ENCODE results near the gene SLC27A4.
A peak's percentile ranks its signal among the peaks of the same experiment; 100 is the strongest.

Gene SLC27A4

DNA sequence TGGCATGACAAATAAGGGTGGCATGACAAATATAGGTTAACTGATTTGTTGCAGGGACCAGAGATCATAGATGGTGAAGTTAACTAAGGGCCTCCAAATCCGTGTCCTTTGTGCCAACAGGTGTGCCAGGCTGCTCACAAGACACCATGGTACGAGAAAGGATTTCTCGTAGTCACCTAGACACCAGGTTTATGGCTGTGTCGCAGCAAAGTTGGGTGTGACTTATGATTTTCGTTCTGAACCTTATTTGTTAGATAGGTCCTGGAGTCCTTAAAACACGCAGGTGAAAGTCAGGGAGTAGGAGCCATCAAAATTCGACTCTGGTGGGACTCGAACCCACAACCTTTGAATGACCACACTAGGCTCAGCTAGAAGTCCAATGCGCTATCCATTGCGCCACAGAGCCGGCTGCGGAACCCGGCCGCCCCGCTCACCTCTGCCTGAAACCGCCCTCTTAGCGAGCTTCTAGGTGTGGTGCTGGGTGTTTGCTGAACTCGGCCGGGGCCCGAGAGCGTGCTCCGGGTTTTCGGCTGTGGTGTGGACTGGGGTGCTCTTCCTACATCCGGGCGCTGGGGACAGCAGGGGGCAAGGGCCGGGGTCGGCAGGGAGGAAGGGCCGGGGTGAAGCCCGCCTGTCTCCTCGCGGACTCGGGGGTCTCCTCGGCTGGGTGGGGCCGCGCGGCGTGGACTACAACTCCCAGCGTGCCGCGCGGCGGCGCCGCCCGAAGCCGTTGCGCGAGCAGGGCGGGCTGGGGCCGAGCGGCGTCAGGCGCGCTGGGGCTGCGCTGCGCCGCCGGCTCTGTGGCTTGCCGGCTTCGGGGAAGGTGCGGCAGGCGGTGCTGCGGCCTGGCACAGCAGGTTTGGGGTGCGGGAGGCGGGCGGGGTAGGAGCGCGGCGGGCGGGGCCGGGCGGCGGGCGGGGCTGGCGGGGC, at the start of gene SLC27A4:
Gene SLC27A4 (plus strand): TSS at position 767 of the 930 bp plus-strand sequence. CDS start 2,606 bp downstream, outside the sequence.
- DNase-seq, result peak; percentile 88

DNA sequence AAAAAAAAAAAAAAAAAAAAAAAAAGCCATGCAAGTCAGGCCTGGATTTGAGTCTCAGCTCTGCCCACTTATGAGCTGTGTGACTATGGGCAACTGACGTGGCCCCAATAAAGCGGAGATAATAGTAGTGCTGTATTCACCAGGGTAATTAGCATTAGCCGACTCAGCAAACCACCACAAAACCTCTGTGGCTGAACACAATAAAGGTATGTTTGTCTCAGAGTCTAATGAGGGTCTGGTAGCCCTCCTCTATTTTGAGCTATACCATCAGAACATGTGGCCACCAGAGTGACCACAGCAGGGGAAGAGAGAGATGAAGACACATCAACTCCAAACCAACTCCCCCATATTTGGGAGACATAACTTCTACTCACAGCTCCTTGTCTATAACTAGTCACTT, 48.3 kb upstream of the SLC27A4 start:
- no peak for DNase-seq

DNA sequence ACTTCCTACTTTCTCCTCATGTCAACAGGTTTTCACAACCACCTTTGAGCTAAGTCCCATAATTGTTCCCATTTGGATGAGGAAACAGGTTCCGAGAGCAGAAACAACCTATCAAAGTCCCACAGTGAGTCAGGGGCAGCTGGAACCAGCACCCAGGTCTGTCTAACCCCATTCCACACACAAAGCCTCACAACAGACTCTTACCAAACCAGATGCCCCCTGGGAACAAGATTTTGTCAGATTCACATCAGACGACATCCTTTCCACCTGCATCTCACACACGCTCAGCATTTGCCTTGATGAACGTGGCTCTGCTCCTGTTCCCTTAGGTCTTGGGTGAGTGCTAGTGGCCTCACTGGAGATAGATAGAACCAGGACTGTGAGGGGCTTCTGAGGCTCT, 47.2 kb upstream of the SLC27A4 start:
- DNase-seq, result no peak

DNA sequence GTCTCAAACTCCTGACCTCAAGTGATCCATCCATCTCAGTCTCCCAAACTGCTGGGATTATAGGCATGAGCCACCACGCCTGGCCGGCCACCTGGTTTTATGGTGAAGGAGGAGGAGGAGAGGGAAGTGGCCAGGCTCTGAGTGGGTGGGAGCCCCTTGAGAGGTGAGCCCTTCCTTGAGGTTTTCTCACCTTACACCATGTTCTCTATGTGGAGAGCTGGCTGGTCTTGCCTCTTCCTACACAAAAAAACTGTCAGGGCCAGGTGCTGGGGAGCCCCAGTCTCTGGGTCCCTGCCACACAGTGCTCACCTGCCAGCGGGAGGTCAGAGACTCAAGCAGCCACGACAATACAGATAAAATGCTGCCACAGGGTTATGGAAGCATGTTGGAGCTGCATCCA, 46.2 kb upstream of the SLC27A4 start:
- no peak for DNase-seq

DNA sequence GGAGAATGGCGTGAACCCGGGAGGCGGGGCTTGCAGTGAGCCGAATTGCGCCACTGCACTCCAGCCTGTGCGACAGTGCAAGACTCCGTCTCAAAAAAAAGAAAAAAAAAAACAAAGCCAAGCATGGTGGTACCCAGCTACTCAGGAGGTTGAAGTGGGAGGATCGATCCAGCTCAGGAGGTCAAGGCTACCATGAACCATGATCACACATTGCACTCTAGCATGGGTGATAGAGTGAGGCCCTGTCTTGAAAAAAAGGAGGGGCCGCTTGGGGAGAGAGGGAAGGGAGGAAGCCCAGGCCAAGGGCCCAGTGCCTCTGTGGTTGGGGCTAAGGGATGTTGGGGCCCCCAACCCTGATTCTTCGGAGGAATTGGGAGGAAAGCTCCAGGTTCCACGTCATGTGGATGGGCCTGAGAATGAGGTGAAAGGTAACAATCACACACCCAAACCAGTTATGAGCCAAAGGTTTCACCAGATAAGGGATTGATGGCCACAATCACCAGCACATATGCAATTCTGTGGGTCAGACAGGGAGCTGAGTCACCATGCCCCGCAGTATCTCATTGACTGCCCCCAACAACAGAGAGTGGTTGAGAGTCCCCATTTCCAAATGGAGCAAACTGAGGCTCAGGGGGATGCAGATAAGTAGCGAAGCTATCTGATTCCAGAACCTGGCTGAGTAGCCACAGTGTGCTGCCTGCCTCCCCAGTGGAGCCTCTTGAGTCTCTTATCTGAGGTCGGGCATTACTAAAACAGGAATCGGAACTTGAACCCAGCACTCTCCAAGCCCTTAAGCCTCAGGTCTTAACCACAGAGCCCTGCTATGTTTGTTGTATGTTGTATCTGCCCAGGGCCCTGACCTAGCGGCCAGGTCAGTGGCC, 43.7 kb upstream of the SLC27A4 start:
- DNase-seq, result no peak

DNA sequence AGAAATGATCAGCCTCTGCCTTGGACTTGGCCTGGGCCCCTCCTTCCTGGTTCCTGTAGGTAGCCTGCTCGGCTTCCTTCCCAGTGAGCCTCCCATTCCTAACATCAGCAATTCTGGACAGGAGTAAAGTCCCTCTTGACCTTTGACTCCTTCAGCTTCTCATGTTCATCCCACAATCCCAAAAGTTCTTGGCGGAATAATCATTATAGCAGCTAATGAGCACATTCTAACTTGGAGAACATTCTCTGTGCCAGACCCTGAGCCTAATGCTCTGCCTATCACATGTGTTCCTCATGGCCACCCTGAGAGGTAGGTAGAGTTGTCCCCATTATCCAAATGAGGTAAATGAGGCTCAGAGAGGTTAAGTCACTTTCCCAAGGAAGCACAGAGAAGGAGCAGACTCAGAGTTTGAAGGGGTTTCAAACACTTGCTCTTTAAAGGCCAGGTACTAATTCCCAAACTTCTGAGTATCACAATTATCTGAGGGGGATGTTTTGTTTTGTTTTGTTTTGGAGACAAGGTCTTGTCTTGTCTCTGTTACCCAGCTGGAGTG, 43.0 kb upstream of the SLC27A4 start:
- no peak for DNase-seq

DNA sequence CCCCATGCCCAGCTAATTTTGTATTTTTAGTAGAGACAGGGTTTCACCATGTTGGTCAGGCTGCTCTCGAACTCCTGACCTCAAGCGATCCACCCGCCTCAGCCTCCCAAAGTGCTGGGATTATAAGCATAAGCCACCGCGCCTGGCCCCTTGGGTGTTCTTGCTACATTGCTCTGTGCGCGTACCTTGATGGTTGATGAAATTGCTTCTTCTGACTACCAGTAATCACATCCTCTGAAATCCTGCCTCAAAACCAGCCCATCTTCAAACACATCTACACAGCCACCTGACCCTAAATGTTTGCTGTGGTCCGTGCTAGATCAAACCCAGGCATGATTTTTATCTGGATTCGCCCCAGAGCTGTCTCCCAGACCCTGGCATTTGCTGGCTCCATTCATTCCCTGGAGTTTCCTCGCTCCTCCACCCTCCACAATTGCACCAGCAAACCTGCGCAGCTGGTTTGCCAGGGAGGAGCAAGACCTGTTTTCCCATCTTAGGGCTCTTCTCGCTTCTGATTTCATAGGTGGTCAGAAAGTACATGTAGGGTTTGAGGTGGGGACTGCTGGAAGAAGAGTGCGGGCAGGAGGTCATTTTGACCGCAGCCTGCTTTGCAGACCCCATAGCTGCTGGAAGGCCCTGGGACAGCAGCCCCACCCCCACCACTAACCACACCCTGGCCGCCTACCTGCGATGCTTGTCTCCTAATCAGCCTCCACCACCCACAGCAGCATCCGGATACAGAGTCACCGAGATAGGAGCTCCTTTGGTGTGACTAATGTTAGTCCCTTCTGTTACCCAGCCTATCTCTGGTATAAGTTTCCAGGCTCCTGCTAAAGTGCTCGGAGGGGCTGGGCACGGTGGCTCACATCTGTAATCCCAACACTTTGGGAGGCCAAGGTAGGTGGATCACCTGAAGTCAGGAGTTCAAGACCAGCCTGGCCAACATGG, 41.5 kb upstream of the SLC27A4 start:
- no peak for DNase-seq

DNA sequence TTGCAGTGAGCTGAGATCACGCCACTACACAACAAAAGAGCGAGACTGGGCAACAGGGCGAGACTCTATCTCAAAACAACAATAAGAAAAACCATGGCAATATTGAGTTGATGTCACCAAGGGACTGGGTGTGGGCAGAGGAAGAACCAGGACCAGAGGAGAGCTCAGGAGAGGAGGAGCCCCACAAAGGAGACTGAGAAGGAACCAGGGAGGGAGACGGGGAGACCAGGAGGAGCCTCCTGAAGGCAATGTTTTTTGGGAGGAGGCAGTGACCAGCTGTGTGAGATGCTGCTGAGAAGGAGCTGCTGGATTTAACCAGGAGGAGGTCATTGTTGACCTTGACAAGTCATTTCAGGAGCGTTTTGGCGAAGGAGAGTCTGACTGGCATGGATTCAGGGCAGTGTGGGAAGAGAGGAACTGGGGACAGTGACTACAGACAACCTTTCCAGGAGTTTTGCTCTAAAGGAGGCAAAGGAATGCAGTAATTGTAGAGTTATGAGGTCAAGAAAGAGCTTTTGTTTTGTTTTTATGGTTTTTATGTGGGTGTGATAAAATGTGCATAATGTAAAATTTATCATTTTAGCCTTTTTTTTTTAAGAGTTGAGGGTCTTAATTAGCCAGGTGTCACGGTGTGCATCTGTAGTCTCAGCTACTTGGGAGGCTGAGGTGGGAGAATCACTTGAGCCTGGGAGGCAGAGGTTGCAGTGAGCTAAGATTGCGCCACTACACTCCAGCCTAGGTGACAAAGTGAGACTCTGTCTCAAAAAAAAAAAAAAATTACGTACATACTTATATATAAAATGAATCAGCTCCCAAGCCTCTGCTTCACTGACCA, 36.0 kb upstream of the SLC27A4 start:
- DNase-seq, result no peak

DNA sequence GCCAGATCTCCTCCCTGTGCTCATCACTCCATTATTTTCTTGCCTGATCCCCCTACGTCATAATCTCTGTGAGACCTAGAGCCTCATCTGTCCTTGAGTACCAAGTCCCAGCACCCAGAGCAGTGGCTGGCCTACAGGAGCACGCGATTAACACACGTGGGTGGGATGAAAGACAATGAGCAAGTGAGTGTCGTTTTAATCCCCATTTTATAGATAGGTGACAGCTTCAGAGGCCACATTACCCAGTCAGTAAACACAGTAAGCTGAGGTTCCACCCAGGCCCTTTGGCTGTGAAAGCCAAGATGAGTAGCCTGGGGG, 35.4 kb upstream of the SLC27A4 start:
- DNase-seq, result no peak

DNA sequence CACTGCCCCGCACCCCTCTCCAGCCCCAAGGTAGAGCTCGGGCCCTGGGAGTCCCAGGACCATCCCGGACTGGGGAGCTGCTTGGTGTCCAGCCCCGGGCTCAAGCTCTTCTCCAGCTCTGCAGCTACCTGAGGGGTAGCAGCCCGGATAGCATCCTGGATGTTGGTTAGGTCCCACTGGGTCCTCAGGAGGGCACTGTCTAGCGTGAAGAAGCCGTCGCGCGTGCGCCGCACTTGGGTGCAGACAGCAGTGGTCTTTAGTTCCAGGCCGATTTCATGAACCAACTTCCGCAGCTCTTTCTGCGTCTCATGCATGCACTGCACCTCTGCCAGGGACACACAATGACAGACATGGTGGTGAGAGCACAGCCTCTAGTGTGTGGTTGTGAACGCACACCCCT, 30.8 kb upstream of the SLC27A4 start:
- no peak for DNase-seq

DNA sequence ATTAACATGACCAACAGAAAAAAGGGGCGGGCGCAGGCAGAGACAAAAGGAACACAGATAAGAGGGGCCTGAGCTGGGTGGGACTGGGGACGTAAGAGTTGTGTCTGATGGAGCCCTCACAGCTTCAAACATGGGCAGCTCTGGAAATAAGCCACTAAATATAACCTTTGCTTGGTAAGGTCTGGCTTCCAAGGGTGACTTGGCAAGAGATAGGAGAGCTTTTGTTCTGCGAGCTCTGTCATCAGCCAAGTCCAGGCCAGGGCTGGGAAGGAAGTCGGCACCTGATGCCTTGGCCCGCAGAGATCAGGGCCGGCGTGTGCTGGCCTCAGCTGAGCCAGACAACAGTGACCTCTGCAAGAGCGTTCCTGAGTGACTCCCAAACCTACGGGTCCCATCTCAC, 29.9 kb upstream of the SLC27A4 start:
- no peak for DNase-seq

DNA sequence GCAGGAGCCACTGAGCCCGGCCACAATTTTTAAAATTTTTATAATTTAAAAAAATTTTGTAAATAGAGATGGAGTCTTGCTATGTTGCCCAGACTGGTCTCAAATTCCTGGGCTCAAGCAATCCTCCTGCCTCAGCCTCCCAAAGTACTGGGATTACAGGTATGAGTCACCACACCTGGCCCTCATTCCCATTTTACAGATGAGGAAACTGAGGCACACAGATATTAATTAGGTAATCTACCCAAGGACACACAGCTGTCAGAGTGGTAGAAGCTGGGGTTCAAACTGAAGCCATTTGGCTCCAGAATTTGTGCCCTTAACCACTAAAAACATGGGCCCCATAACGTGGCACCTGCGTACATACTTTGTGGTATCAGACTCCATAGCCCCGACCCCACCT, 25.6 kb upstream of the SLC27A4 start:
- no peak for DNase-seq

DNA sequence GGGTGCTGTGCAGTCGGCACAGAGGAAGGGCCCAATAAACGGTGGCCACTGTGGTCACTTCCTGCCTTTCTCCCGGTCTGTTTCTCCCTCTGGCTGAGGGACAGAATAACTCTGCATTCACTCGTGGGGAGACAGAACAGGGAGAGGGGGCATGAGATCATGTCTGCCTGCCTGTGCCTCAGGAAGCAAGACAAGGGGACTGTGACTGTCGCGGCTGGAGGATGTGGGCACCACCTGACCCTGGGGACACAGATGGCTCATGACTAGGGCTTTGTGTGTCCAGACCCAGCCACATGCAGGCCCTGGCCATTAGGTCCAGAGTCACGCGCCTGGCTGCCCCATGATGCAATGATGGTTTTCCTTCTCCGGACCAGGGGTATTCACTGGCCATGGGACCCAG, 23.9 kb upstream of the SLC27A4 start:
- DNase-seq, result no peak

DNA sequence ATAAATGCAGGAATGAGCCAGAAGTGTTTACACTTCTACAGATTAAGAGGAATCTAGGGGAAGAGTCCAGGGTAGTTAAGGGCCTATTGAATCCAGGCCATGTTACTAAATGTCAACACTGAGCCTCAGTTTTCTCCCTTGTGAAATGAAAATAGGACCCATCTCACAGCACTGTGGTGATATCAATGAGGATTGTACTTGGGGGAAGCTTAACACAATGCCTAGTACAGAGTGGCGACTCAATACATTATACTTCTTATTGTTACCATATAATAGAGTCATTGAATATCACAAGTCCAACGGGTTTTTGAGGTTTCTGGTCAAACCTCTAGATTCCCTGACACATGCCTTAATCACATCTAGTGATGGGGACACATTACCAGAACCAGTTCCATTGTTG, 22.7 kb upstream of the SLC27A4 start:
- no peak for DNase-seq

DNA sequence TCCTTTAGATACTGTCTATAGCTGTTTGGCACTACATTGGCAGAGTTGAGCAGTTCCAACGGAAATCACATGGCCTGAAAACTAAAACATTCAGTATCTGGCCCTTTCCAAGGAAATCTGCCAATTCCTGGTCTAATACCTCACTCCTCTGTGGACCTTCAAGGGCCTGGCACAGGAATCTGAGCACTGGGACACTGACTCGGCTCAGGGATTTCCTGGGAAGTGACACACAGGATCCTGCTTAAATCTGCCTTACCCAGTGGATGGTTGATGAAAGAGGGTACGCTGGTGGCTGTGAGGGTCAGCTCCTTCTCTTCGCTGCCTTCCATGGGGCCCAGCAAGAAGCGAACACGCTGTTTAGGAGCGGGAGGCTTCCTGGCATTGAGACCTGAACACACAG, 19.0 kb upstream of the SLC27A4 start:
- DNase-seq, result no peak

DNA sequence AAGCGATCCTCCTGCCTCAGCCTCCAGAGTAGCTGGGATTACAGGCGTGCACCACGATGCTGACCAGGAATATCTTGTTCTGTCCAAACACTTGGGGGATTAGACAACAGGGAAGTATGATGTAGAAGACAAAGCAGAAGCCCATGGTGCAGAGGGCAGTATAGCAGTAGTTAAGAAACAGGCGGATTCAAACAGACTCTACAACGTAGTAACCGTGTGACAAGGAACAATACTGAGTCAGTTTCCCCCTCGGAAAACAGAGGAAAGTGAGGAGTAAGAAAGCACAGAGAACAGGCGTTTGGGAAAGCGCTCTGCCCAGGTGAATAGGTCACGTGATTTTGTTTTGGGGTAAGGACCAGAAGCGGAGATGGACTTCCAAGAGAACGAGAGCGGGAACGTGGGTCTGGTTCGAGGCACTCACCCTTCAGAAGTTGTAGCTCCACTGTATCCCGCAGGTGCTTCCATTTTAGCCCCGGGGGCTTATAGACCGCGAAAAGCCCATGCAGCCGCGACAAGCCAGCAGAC, 18.4 kb upstream of the SLC27A4 start:
- DNase-seq, result no peak

DNA sequence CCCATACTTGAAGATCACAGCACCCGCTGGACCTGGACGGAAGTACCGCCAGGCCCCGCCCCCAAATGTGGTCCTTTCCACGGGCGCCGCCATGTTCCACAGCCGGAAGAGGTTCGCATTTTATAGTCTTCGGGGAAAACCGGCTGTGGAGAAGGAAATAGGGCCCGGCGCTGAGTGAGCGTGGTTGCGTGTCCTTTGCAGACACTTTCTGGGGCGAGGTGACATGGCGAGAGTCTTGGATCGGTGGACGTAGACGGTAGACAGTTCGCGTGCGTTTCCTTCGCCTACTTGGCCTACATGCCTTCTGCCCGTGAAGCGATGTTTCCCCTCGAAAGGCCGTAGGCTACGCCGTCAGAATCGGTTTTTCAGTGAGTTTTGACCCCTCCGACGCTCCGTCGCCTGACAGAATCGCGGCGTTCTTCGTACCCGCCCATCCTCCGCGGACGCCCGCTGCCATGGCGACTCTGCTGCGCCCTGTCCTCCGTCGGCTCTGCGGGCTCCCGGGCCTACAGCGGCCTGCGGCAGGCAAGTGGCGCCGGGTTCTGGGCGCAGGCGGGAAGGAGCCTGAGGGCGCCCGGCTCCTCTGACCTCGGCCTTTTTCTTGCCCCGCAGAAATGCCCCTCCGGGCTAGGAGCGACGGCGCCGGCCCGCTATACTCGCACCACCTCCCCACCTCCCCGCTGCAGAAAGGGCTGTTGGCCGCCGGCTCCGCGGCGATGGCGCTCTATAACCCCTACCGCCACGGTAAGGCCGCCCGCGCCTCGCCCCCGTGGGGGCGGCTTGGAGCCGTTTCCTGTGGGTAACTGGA, 17.7 kb upstream of the SLC27A4 start, which contains the start of the genes COQ4 and TRUB2:
Gene COQ4 (plus strand): TSS at position 436 of the 808 bp plus-strand sequence. CDS start 20 bp downstream, at position 456.
Gene TRUB2 (minus strand): TSS at position 44 of the 808 bp plus-strand sequence. CDS start 39 bp downstream, at position 5.
- DNase-seq, result peak; percentile 95

DNA sequence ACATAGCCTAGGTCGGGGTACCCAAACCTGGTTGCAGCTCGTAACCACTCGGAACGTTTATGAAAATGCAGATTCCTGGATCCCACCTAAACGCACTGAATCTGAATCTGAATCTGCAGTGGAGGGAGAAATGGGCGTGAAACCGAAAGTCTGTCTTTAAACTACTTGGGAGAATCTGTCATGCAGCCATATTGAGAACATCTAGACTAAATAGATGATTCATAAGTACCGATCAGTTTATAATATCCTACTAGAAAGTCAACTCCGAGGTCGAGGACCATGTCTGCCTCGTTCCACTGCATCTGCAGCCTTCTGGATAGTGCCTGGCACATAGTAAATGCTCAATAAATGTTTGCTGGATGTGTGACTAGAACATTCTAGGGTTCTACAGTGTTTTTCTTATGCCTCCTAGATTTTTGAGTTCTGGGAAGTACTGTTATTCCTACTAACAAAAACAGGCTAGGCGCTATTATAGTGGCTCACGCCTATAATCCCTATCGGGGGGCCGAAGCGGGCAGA, 17.1 kb upstream of the SLC27A4 start:
- no peak for DNase-seq

DNA sequence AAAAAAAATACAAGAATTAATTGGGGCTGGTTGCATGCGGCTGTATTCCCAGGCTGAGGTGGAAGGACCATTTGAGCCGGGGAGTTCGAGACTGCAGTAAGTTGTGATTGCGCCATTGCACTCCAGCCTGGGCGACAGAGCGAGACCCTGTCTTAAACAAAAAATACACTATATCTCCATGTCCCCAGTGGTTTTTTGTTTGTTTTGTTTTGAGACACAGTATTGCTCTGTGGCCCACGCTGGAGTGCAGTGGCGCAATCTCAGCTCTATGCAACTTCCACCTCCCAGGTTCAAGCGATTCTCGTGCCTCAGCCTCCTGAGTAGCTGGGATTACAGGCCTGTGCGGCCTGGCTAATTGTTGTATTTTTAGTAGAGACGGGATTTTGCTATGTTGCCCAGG, 16.5 kb upstream of the SLC27A4 start:
- no peak for DNase-seq

DNA sequence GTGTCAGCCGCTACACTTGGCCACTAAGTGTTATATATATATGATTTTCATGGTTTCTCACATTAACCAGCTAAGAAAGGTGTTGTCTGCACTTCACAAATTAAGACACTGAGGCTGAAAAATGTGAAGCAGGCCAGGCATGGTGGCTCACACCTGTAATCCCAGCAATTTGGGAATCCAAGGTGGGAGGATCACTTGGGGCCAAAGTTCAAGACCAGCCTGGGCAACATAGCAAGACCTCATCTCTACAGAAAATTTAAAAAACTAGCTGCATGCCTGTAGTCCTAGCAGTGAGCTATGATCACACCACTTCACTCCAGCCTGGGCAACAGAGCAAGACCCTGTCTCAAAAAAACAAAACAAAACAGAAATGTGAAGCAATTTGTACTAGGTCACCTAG, 15.9 kb upstream of the SLC27A4 start:
- DNase-seq, result no peak
